Nephron progenitor cell (in vitro differentiated cells): ENCODE measurements around the gene AGR2.
A peak's percentile ranks its signal among the peaks of the same experiment; 100 is the strongest.

Experiments
- DNase-seq: peaks from one replicate; pipeline ENCODE4 v3.0.0; 2021
- H3K27ac Mint-ChIP-seq: 2 replicates; pipeline ENCODE4 v1.8.0; 2021; ENCODE audit warnings: mild to moderate bottlenecking, moderate library complexity, mixed read lengths
- H3K27me3 Mint-ChIP-seq: 2 replicates; pipeline ENCODE4 v1.8.0; 2021; ENCODE audit warnings: mild to moderate bottlenecking, low read depth, mixed read lengths; ENCODE audit not compliant: poor library complexity
- H3K36me3 Mint-ChIP-seq: 2 replicates; pipeline ENCODE4 v1.8.0; 2021; ENCODE audit warnings: low read depth, mixed read lengths
- H3K4me1 Mint-ChIP-seq: 2 replicates; pipeline ENCODE4 v1.8.0; 2021; ENCODE audit warnings: mixed read lengths
- H3K4me3 Mint-ChIP-seq: 2 replicates; pipeline ENCODE4 v1.8.0; 2021; ENCODE audit warnings: mild to moderate bottlenecking, moderate library complexity, mixed read lengths
- H3K9me3 Mint-ChIP-seq: 2 replicates; pipeline ENCODE4 v1.8.0; 2021; ENCODE audit warnings: mild to moderate bottlenecking, moderate library complexity, mixed read lengths
- TF ChIP-seq, protein P1 (sequence below): fragments of 200-600 bp; sonication (generic); IDR thresholded peaks from 2 replicates; pipeline ENCODE4 v1.5.0; 2021; ENCODE audit warnings: antibody characterized with exemption

Gene AGR2

DNA sequence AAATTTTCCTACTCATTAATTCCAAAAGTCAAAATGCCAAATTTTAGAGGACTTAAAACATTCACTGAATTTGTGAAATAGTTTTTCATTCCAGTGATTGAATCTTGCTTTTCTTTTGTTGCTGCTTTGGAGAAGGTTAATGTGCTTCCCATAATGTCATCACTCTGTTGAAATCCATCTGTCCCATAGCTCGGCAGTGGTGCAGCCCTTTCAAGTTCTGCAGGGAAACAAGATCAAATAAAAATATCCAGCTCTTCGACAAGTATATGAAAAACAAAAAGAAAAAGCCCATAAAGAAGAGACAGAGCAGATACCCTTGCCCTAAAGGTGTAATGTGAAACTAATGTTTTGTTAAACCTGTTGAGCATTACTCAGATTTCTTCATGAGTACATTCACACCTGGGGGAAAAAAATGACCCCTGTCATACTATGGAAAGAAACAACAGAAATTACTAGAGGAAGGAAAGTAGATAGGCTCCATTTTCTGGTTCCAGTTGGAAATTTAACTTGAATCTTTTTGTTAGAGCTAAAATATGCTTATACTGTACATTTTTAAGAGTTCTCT is 41.9 kb upstream of the AGR2 start:
- Mint-ChIP-seq H3K9me3 (no peaks in the 10 kb centered on the region), H3K4me1 (peaks cover 21% of the 10 kb centered on the region), H3K27me3 (no peaks in the 10 kb centered on the region), H3K4me3 (no peak overlapping the region), H3K27ac (peak overlapping the region; percentile 21), H3K36me3 (no peaks in the 10 kb centered on the region)
- TF ChIP-seq, protein P1, sequence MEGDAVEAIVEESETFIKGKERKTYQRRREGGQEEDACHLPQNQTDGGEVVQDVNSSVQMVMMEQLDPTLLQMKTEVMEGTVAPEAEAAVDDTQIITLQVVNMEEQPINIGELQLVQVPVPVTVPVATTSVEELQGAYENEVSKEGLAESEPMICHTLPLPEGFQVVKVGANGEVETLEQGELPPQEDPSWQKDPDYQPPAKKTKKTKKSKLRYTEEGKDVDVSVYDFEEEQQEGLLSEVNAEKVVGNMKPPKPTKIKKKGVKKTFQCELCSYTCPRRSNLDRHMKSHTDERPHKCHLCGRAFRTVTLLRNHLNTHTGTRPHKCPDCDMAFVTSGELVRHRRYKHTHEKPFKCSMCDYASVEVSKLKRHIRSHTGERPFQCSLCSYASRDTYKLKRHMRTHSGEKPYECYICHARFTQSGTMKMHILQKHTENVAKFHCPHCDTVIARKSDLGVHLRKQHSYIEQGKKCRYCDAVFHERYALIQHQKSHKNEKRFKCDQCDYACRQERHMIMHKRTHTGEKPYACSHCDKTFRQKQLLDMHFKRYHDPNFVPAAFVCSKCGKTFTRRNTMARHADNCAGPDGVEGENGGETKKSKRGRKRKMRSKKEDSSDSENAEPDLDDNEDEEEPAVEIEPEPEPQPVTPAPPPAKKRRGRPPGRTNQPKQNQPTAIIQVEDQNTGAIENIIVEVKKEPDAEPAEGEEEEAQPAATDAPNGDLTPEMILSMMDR = no peak
- no peak for DNase-seq

DNA sequence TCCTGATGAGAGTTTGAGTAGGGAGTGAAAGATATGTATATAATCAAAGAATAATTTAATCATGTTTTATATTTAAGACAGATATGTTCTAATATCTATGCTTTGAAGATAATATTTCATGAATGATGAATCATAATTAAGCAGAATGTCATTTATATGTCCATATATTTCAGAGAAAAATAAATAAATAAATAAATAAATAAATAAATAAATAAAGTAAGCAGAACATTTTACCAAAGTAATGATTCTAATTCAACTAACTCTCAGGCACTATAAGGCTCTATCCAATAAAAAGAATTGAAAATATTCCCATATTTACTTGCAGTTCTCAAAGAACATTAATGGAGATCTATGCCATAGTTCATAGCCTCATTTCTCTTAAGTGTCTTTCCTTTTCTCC is 40.9 kb upstream of the AGR2 start:
- Mint-ChIP-seq H3K4me3 (no peak overlapping the region), H3K27ac (no peak overlapping the region), H3K36me3 (no peaks in the 10 kb centered on the region), H3K27me3 (peaks cover 3% of the 10 kb centered on the region), H3K4me1 (peaks cover 27% of the 10 kb centered on the region), H3K9me3 (no peaks in the 10 kb centered on the region)
- TF ChIP-seq, protein P1 = no peak
- no peak for DNase-seq

DNA sequence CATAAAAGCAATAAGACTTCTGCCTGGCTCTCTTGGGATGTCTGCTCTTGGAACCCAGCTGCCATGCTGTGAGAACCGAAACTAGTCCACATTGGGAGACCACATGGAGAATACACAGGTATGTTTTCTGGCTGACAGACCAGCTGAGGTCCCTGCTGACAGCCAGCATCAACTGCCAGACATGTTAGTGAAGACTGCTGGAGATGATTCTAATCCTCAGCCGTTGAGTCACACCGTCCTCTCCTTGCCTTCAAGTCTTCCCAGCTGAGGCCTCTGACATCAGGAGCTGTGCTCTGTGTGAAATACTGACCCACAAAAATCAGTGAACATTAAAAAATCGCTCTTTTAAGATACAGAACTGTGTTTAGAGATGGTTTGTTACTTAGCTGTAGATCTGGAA is 36.9 kb upstream of the AGR2 start:
- DNase-seq = no peak
- peaks cover 26% of the 10 kb centered on the region for H3K4me1 Mint-ChIP-seq
- no peaks in the 10 kb centered on the region for H3K9me3 Mint-ChIP-seq
- no peak overlapping the region for H3K4me3 Mint-ChIP-seq
- H3K27me3 Mint-ChIP-seq = peaks cover 3% of the 10 kb centered on the region
- TF ChIP-seq, protein P1 = no peak
- H3K27ac Mint-ChIP-seq = no peak overlapping the region
- H3K36me3 Mint-ChIP-seq = no peaks in the 10 kb centered on the region

DNA sequence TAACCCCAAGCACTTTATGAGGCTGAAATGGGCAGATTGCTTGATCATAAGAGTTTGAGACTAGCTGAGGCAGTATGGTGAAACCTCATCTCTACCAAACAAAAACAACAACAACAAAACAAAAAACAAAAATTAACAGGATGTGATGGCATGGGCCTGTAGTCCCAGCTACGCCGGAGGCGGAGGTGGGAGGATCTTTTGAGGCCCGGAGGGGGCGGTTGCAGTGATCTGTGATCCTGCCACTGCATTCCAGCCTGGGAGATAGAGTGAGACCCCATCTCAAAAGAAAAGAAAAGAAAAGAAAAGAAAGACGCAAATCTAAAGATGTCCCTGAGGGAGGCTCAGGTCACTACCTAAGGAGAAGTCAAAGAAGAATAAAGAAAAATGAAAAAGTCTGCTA is 35.3 kb upstream of the AGR2 start:
- Mint-ChIP-seq H3K4me1 (peaks cover 19% of the 10 kb centered on the region), H3K36me3 (no peaks in the 10 kb centered on the region), H3K27me3 (peaks cover 3% of the 10 kb centered on the region), H3K9me3 (peaks cover 4% of the 10 kb centered on the region), H3K27ac (no peak overlapping the region), H3K4me3 (no peak overlapping the region)
- DNase-seq = no peak
- TF ChIP-seq, protein P1 = no peak

DNA sequence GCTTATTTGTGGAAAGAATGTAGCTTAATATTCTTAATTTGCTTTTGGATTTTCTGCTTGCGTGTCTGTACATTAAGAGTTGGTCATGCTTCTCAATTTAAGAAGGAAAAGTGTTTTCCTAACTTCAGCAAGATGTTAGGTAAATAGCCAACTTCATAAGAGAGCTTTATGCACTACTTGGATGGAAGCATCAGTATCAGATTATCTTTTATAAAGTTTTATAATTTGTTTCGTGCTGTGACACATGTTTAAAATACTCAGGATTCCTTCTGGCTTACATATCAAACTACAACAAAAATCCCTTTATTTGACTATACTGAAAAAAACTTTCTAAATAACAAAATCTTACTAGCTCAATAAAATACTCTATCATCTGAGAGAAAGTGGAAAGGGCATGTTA is 34.8 kb upstream of the AGR2 start:
- H3K27ac Mint-ChIP-seq = no peak overlapping the region
- no peak overlapping the region for H3K4me3 Mint-ChIP-seq
- peaks cover 3% of the 10 kb centered on the region for H3K27me3 Mint-ChIP-seq
- DNase-seq = no peak
- H3K36me3 Mint-ChIP-seq = no peaks in the 10 kb centered on the region
- TF ChIP-seq, protein P1 = no peak
- H3K9me3 Mint-ChIP-seq = peaks cover 4% of the 10 kb centered on the region
- H3K4me1 Mint-ChIP-seq = peaks cover 19% of the 10 kb centered on the region

DNA sequence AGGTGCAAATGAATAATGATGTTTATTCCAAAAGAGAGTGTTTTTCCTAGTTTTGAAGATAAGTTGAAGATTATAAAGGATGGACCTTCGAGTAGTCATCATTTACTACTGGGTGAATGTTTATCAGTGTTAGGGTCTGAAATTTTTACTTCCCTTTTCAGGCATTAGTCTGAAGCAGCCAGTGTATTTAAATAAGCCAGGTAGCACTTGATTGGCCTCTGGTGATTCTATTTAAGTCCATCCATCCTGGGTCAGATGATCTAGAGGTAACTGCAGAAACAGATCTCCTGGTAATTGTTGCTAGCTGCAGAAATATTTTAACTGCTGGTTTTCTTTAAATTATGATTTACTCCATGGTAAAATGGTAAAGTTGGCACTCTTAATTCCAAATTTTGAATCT is 34.1 kb upstream of the AGR2 start:
- TF ChIP-seq, protein P1 = no peak
- Mint-ChIP-seq H3K9me3 (peaks cover 4% of the 10 kb centered on the region), H3K36me3 (no peaks in the 10 kb centered on the region), H3K4me3 (no peak overlapping the region), H3K27ac (no peak overlapping the region), H3K4me1 (peaks cover 19% of the 10 kb centered on the region), H3K27me3 (peaks cover 3% of the 10 kb centered on the region)
- DNase-seq = no peak
